RWPE2 (cell line): ENCODE results near the gene ARHGAP15.

ENCODE experiments used
- ATAC-seq: fragments of 200-7000 bp; cut with Tn5 transposase; 3 replicates; pipeline ENCODE4 v1.9.1; 2021; ENCODE audit warnings: low read depth
- DNase-seq: peaks from one replicate; pipeline ENCODE4 v3.0.0-alpha.2; 2020; ENCODE audit warnings: low spot score
- H3K27ac ChIP-seq: fragments of 450-650 bp; 2 replicates; pipeline ENCODE4 v1.5.1; 2017; ENCODE audit warnings: mild to moderate bottlenecking; ENCODE audit not compliant: poor library complexity, severe bottlenecking
- H3K27me3 ChIP-seq: fragments of 250-450 bp; sonication (Bioruptor Pico); 2 replicates; pipeline ENCODE4 v1.5.1; 2021; ENCODE audit warnings: mild to moderate bottlenecking, moderate library complexity; ENCODE audit not compliant: insufficient read depth, poor library complexity, severe bottlenecking
- H3K36me3 ChIP-seq: fragments of 250-450 bp; sonication (Bioruptor Pico); 2 replicates; pipeline ENCODE4 v1.5.1; 2020; ENCODE audit warnings: low read depth, mild to moderate bottlenecking, moderate library complexity
- H3K4me1 ChIP-seq: fragments of 250-450 bp; sonication (Bioruptor Pico); 2 replicates; pipeline ENCODE4 v1.5.1; 2021; ENCODE audit warnings: mild to moderate bottlenecking, moderate library complexity; ENCODE audit not compliant: insufficient read depth, poor library complexity, severe bottlenecking
- H3K4me3 ChIP-seq: fragments of 250-450 bp; sonication (Bioruptor Pico); 2 replicates; pipeline ENCODE4 v1.5.1; 2021; ENCODE audit warnings: mild to moderate bottlenecking, moderate library complexity; ENCODE audit not compliant: severe bottlenecking
- H3K9me3 ChIP-seq: fragments of 250-450 bp; sonication (Bioruptor Pico); 2 replicates; pipeline ENCODE4 v1.5.1; 2021; ENCODE audit warnings: mild to moderate bottlenecking, moderate library complexity; ENCODE audit not compliant: severe bottlenecking
- CTCF ChIP-seq: fragments of 450-650 bp; IDR thresholded peaks from one replicate; pipeline ENCODE4 v1.5.1; 2017; ENCODE audit warnings: mild to moderate bottlenecking, moderate library complexity; ENCODE audit not compliant: poor library complexity, severe bottlenecking

ARHGAP15 gene

GRCh38 chr2:143176606-143177005 is 47.4 kb downstream of the ARHGAP15 start:
- Histone ChIP-seq H3K27me3 (no peaks in the 10 kb centered on the region), H3K36me3 (no peaks in the 10 kb centered on the region), H3K4me1 (no peaks in the 10 kb centered on the region), H3K9me3 (no peaks in the 10 kb centered on the region), H3K4me3 (no peak overlapping the region), H3K27ac (no peak overlapping the region)
- ATAC-seq (no peak), DNase-seq (no peak)
- TF ChIP-seq CTCF = no peak

- ATAC-seq = no peak
- no peak overlapping the region for H3K27ac ChIP-seq
- TF ChIP-seq CTCF = no peak
- H3K9me3 ChIP-seq = no peaks in the 10 kb centered on the region
- H3K4me1 ChIP-seq = no peaks in the 10 kb centered on the region
- DNase-seq = no peak
- no peaks in the 10 kb centered on the region for H3K36me3 ChIP-seq
- H3K27me3 ChIP-seq = no peaks in the 10 kb centered on the region
- no peak overlapping the region for H3K4me3 ChIP-seq
These were observed 48.0 kb downstream of the ARHGAP15 start for GRCh38 chr2:143177096-143177786.

GRCh38 chr2:143181494-143181893 is 52.3 kb downstream of the ARHGAP15 start:
- H3K36me3 ChIP-seq = no peaks in the 10 kb centered on the region
- no peak overlapping the region for H3K27ac ChIP-seq
- no peak overlapping the region for H3K4me3 ChIP-seq
- no peaks in the 10 kb centered on the region for H3K9me3 ChIP-seq
- ATAC-seq = no peak
- H3K4me1 ChIP-seq = no peaks in the 10 kb centered on the region
- DNase-seq = no peak
- no peaks in the 10 kb centered on the region for H3K27me3 ChIP-seq
- TF ChIP-seq CTCF = no peak

GRCh38 chr2:143182649-143183048 is 53.4 kb downstream of the ARHGAP15 start:
- H3K36me3 ChIP-seq = no peaks in the 10 kb centered on the region
- no peak for DNase-seq
- ATAC-seq = no peak
- H3K9me3 ChIP-seq = no peaks in the 10 kb centered on the region
- H3K4me1 ChIP-seq = no peaks in the 10 kb centered on the region
- no peak overlapping the region for H3K27ac ChIP-seq
- TF ChIP-seq CTCF = no peak
- H3K4me3 ChIP-seq = no peak overlapping the region
- H3K27me3 ChIP-seq = no peaks in the 10 kb centered on the region

GRCh38 chr2:143183804-143184463 is 54.7 kb downstream of the ARHGAP15 start:
- no peak for DNase-seq
- no peak for ATAC-seq
- H3K9me3 ChIP-seq = no peaks in the 10 kb centered on the region
- TF ChIP-seq CTCF = no peak
- no peaks in the 10 kb centered on the region for H3K4me1 ChIP-seq
- H3K4me3 ChIP-seq = no peak overlapping the region
- no peak overlapping the region for H3K27ac ChIP-seq
- no peaks in the 10 kb centered on the region for H3K27me3 ChIP-seq
- H3K36me3 ChIP-seq = no peaks in the 10 kb centered on the region
